ENCODE data around the gene HAUS6.

Gene HAUS6

DNA sequence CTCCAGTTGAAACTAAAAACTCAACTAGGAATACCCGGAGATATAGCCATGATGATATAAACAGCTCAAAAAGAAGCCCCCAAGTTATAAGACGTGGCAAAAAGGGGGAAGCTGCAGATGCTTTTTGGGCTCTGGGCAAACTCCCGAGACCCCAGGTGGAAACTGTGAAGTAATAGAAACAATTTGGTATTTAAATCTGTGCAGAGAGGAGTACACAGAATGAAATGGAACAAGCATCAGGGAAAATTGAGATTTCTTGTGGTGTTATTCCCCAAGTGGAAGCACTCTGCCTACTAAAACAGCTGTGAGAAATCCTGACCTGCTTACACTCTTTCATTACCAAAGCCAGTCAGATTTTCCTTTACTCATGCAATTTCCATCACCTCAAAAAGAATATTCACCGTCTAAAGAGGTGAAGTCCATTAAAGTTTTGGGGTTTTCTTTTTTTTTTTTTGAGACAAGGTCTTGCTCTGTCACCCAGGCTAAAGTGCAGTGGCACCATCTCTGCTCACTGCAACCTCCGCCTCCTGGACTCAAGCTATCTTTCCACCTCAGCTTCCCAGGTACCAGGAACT lies 93.2 kb downstream of the HAUS6 start:
- TF ChIP-seq, protein P1, sequence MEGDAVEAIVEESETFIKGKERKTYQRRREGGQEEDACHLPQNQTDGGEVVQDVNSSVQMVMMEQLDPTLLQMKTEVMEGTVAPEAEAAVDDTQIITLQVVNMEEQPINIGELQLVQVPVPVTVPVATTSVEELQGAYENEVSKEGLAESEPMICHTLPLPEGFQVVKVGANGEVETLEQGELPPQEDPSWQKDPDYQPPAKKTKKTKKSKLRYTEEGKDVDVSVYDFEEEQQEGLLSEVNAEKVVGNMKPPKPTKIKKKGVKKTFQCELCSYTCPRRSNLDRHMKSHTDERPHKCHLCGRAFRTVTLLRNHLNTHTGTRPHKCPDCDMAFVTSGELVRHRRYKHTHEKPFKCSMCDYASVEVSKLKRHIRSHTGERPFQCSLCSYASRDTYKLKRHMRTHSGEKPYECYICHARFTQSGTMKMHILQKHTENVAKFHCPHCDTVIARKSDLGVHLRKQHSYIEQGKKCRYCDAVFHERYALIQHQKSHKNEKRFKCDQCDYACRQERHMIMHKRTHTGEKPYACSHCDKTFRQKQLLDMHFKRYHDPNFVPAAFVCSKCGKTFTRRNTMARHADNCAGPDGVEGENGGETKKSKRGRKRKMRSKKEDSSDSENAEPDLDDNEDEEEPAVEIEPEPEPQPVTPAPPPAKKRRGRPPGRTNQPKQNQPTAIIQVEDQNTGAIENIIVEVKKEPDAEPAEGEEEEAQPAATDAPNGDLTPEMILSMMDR (IDR thresholded peaks at IDR 0.05; ENCODE audit: low read depth, low read length), result no peak
- no peak overlapping the region for H3K4me3 ChIP-seq (ENCODE audit: low read depth, low read length)
